Measurements from ENCODE around the gene TNRC18.
"Not testable (repeated sequence)": the region's sequence is repeated elsewhere in the genome, so short reads cannot be mapped to it uniquely, and the experiment has no call there.

GRCh38 chr7:5263066-5263465, 160.6 kb downstream of the TNRC18 start:
- not testable (repeated sequence) for TF ChIP-seq CTCF (IDR thresholded peaks at IDR 0.05; ENCODE audit: low read length); EZH2 (IDR thresholded peaks at IDR 0.05; ENCODE audit: borderline replicate concordance, low read length)
